HG03432 (cell line): ENCODE measurements around the gene EHBP1.

Experiments
- ATAC-seq: cut with Tn5 transposase; IDR thresholded peaks from one replicate; pipeline ENCODE4 v1.9.1; 2021; ENCODE audit warnings: mild to moderate bottlenecking, moderate library complexity; ENCODE audit not compliant: unreplicated experiment

EHBP1 gene

DNA sequence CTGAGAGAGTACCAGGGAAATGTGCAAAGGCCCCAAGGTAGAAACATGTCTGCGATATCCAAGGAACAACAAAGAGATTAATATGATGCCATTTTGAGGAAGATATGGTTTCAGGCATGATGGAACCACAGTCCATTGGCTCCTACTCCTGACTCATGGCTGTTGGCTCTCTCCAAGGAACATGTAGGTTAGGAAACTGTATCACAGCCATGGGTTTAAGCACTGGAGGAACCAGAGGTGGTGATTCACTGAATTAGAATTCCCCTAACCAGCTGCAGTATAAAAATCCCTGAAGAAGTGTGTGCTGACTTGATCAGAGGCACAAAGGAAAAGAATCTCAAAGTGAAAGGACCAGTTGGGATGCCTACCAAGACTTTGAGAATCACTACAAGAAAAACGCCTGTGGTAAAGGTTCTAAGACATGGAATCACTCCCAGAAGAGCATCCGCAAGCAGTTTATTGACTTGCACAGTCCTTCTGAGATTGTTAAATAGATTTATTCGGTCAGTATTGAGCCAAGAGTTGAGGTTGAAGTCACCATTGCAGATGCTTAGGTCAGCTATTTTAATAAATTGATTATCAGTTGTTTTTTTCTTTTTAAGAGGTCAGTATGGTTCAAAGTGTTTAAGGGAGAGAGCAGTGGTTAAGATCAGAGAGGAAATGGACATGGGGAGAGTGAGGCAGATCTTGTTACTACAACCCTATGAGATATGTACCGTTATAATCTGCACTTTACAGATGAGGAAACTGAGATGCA is 234.4 kb downstream of the EHBP1 start:
- ATAC-seq: no peak

DNA sequence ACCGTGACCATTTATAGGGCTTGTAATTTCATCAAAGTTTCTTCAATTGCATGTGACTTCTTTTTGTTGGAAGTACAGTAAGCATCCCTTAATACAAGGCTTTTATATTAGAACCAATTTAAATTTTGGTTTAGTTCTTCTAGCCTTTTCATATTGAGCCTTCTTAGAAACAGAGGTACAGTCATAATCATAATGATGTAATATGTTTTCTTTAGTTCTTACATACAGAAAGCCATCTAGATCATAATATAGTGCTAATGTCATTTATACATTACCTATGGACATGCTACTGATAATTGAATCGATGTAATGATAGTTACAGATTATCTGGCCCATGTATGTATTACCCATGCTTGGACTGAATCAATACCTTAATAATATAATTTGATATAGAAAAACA is 235.2 kb downstream of the EHBP1 start:
- ATAC-seq: no peak

DNA sequence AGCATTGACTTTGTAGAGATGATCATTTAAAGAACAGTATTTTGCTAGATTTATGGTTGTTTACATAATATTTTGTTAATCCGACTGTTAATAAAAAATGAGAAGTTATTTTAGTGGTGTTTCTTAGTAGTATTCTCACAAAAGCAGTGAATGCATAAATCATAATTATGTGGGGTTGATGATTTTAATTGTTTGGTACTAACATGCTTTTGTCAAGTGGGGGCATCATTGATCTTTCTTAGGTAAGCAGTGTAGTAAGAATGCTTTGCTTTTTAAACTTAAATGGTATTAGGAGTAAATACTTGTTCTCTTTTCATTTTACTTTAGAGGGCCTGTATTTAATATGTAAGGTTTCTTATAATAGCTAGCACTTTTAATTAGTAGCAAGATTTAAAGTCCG is 235.9 kb downstream of the EHBP1 start:
- ATAC-seq: no peak

DNA sequence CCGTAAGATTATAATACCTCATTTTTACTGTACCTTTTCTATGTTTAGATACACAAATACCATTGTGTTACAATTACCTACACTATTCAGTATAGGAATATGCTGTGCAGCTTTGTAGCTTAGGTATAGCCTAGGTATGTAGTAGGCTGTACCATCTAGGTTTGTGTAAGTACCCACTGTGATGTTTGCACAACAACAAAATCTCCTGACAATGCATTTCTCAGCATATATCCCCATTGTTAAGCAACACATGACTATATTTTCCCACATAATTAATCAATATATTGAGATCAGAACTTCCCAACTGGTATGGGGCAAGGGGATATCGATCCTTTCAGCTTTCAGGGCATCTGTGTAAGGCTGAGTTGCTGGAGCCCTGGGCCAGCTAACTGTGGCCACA is 238.8 kb downstream of the EHBP1 start:
- no peak for ATAC-seq

DNA sequence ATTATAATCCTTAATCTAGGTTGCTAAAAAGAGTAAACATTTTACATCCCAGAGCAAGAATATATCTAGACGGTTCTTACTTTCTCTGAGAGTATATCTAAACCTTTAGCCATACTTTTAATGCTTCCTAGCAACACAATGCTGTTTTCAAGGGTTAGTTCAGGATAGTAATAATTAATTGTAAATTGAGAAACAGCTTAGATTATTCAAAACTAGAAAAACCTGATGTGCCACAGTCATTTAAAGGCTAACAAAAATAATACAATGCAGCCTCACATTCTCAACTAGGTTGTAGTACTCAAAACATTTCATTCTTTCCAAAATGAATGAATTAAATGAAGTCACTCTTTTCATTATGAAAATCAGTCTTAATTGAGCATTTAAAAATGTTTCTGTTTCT is 241.9 kb downstream of the EHBP1 start:
- ATAC-seq: no peak

DNA sequence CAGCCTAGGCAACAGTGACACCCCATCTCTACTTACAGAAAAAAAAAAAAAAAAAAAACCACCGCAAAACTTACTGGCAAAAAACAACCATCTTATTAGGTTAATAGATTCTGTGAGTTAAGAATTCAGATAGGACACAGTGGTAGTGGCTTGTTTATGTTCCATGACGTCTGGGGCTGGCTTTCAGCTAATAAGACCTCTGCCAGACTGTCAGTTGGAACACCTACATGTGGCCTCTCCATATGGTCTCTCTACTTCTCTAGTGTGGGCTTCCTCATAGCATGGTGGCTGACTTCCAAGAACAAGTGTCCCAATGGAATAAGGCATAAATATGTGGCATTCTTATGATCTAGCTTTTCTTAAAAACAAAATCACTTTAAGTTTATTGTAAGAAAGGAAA is 251.1 kb downstream of the EHBP1 start:
- ATAC-seq: no peak

DNA sequence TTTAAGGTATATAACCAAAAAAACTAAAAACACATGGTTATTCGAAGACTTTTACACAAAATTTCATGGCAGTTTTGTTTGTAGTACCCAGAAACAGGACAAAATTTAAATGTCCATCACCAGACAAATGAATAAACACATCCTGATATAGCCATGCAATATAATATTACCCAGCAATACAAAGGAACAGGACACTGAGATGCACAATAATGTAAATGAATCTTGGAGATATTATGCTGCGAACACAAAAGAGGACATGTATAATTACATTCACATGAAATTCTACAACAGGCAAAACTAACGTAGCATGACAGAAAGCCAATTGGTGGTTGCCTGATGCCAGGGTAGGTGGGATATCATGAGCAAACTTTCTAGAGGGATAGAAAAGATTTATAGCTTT is 252.7 kb downstream of the EHBP1 start:
- no peak for ATAC-seq

DNA sequence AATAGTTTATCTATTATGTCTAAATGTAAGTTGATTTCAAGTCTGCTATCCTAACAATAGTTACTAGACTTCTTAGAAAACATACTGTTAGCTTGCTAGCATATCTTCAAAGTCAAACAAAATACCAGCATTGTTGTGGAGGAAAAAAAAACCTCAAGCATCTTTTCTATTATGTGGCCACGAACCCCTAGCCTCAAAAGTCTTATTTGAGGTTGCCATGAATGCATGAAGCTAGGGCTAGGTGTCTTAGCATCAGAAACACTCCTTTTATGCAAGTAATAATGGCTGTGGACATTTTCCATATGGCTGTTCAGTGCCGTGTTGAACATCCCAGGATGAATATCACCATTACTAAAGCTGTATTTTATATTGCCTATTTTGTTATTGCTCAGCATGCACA is 258.5 kb downstream of the EHBP1 start:
- ATAC-seq: no peak

DNA sequence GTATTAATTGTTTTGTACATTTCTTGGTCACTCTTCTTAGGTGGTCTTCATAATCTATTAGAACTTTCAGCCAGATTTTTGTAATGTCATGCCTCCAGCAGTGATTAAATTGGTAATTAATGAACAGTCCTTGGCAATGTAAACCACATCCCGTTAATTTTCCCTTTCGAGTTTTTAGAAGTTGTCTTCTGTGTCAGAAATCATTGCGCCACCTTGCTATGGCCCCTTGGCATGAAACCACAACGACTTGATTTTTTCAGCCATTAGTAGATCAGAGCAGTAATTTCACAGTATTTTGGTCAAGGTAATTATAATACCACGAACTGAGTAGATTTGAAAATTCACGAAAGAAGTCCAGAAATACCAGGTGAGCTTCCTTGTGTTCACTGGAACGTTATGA is 259.2 kb downstream of the EHBP1 start:
- no peak for ATAC-seq

DNA sequence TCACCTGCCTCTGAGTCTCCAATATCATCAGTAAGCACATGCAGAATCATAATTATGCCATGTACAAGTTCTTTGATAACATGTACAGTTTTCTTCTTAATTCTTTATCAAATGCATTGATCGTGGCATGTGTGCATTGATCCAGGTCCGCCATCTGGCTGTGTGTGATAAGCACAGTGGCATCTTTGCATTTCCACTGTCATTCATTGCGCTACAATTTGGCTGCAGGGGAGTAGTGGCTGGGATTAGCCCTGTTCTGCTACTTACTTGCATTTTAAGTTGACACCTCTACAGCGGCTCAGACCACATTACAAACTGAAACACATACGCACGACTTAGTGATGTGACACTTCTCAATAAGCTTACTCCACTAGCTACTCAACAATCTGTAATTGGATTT is 261.5 kb downstream of the EHBP1 start:
- no peak for ATAC-seq

DNA sequence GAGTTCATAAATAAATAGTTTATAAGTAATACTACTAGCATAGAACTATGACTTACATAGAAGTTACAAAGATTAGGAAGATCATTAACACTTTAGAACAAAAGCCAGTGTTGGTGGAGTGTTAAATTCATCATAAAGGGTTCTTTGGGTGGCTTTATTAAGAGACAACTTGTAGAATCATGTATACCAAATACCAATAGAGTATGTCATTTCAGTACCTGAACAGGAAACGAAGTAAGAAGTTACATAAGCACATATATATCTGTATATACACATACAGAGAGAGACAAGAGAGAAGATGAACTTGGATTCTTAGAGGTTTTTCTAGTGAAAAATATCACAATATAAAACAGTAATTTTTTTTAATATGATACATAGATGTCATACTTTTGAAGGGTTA is 262.7 kb downstream of the EHBP1 start:
- no peak for ATAC-seq

DNA sequence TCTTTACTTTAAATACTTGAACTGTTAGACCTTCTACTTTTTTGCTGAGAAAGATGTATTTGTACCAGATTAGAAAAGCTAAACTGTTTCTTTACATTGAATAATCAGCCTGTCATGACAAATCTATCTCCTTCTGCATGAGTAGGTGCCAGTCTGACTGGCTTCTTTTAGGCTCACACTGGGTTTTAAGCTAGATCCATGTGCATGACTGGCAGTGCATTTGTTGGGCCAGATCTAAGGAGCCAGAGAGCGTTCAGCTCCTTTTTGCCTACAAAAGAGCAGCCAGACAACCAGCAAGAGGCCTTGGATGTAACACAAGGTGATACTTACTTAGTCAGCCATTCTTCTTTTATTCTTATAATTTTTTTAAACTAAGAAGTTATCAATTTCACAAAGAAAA is 263.2 kb downstream of the EHBP1 start:
- no peak for ATAC-seq

DNA sequence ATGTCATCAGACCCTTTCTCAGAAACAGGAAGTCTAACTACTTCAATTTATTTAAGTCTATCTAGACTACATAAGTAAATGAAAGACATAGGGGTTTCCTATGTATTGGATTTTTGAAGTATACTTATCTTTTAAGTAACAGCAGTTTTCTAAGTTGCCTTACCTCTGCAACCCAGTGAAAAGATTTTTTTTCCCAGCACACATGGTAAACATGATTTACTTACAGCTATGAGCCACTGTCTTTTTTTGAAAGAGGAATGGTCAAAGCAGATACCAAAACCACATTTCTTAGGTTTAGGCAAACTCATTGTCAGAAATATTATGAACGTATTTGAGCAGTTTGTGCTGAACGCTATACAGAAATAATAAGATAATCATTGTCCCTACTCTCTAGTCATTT is 266.4 kb downstream of the EHBP1 start:
- ATAC-seq: no peak

DNA sequence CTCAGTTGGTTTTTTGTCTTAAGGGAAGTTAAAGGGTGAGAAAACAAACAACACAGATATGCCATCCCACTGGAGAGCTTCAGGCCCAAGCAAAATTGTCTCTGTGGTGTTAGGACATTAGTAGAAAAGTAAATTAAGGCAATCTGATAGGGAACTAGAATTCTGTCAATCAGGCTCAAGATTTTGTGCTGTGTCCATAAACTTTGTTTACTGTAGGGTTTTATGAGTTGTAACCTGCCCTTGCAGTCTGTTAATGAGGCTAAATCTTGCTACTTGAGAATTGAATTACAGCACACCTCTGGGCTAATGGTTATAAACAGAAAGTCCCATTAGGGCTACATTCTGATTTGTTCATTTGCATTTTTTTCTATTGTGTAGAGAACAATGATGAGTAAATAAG is 267.1 kb downstream of the EHBP1 start:
- no peak for ATAC-seq

DNA sequence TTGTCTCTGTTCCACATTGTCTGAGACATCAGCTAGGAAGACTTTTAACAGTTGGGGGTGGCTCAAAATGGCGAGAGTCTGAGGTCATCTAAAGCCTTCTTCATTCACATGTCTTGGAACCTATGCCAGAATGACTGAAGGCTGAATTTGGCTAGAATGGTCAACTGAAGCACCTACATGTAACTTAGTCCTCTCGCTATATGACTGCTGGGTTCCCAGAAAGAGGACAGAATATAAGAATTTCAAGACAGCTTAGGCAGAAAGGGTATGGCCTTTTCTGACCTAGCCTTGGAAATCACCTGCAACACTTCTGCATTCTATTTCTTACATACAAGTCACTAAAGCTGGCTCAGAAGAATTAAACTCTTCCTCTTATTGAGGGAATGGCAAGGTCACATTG is 269.5 kb downstream of the EHBP1 start:
- no peak for ATAC-seq

DNA sequence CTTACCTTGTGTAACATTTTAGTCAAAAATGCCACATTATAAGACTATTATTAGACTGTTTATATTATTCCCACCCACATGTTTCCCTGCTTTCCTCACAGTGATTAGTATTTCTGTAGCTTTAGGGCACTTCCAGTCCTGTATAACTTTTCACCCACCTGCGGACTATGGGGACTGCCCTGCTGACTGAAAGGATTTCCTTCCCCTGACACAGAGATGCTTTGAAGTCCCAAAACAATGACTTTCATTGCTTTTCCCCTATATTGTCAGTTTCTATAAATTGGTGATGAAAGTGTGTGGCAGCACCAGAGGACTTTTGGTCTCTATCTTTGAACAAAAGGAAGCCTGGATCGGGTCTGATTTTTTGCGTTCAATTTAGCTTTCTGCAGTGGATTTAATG is 286.1 kb downstream of the EHBP1 start:
- no peak for ATAC-seq

DNA sequence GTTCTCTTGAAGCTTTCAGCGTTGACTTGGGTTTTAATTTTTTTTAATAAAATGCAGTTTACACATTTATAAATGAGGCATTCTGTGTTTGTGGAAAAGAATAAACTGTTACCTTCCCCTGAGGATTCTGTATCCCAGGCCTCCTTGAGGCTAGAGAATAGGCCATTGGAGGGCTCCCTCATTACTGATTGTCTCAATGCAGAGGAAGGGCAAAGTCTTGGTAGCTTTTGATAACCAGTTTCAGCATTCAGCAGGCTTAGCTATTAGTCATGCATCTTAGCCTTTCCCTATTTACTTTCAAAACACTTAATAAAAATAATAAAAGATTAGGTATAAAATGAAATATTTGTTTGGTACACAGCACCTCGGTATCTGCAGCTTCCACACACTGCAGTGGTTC is 287.0 kb downstream of the EHBP1 start:
- ATAC-seq: no peak

DNA sequence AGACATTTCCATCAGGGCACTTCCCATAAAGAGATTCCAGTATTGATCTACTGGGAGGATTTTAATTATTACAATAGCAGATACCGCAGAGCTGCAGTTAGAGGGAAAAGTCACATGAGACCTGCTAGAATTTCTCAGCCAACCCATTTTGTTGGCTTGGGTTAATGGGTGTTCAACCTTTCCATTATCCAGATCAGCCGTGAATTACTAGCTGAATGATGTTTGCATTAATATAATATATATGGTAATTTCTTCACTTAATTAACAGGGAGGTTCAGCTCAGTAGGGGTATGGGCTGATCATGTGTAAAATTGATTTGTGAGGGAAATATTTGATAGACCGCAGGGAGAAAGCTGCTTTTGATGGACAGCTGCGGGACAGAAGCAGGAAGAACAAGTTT is 288.7 kb downstream of the EHBP1 start:
- ATAC-seq: no peak

DNA sequence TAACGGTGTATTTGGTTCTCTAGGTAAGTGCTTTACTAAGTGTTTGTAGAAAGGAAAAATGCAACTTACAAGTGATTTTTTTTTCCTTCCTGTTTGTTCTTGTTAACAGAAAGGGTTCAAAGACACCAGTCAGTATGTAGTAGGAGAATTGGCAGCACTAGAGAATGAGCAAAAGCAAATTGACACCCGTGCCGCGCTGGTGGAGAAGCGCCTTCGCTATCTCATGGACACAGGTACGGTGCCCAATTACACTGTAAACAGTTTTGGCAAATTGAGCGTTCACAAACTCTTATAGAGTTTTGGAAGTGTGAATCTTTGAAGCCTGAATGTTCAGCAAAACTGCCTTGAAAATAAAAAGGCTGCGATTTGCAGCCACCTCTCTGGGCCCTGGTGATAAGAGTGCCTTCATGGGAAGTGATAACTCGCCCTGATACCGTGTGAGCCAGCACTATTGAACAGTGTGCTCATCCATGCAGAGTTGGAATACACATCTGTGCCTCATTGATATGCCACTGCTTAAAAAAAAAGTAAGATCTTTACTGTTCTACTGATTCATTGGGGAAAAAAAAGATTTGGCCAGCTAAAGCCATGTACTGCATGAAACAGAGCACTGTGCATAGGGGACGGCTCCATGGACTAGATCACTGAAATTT is 291.1 kb downstream of the EHBP1 start:
- no peak for ATAC-seq

DNA sequence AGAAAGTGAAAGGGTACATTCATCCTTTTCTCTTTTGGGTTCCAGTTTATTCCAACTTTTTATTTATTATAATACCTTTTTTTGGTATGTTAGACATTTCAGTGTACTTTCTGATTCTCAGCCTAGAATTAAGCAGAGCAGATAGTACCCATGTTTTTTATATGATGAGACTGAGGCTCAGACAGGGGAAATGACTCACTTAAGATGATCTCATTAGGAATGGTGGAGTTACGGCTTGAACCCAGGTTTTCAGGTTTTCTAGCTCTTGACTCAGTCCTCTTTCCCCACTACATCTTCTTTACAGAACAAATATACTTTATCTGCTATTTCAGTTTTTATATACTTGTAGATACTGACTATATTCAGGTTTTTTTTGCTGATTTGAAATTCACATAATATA is 293.4 kb downstream of the EHBP1 start:
- ATAC-seq: no peak

DNA sequence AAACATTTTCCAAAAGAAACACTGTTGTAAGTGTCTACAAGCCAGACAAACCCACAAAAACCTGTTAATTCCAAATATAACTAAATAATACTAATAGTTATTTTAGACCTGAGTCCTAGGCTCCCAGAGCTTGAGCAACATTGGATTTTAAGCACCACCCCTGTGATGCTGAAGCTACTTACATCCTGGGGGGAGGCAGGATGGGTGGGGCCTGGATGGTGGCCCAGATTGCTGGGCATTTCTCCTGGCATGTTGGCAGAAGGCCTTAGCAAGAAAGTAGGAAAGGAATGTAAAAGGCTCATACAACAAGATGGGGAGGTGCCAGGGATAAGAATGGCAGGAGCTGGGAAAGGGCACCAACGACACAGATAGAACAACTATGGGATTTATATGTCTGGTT is 294.4 kb downstream of the EHBP1 start:
- no peak for ATAC-seq

DNA sequence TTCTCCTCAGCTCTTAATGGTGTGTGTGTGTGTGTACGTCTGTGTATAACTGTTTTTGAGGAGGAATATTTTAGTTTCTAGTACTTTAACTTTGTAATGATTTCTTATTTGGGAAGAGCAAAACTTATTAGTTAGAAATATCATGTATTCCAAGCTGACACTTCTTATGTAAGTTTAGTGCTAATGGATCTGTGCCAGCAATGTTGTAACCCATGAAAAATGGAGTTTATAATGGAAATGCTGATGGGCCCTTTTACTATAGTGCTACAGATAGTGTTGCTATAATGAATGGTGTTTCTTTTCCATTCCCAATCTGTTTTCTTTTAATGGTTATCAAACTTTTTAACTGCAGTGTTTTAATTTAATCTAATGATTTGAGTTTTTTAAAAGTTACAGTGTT is 295.3 kb downstream of the EHBP1 start:
- no peak for ATAC-seq

DNA sequence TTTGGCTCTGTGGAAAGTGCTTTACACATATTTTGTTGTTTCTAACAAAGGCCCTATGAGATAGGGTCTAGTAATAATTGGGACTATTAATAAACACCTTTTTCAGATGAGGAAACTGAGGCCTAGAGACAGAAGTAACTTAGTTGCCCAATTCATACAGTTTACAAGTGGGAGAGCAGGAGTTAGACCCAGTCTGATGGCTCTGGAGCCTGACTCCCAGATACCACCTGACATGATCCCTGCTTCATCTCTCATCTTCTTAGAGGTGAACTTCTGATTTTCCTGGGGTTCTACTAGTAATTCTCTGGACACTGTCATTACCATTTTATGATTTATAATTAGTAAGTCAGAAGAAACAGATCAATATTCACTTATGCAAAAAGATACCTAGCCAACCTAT is 296.1 kb downstream of the EHBP1 start:
- no peak for ATAC-seq
